ENCODE results near the gene PHF20.
"Not testable (repeated sequence)": the region's sequence is repeated elsewhere in the genome, so short reads cannot be mapped to it uniquely, and the experiment has no call there.

The PHF20 gene

GRCh38 chr20:35783811-35784210 lies 12.0 kb downstream of the PHF20 start:
- DNase-seq = not testable (repeated sequence)

- not testable (repeated sequence) for DNase-seq
Observed at GRCh38 chr20:35785541-35785940, 13.7 kb downstream of the PHF20 start.

GRCh38 chr20:35788796-35789195 lies 17.0 kb downstream of the PHF20 start:
- no peak for DNase-seq

- DNase-seq = no peak
Observed at GRCh38 chr20:35791097-35791496, 19.3 kb downstream of the PHF20 start.

- no peak for DNase-seq
Observed at GRCh38 chr20:35791821-35792220, 20.0 kb downstream of the PHF20 start.

GRCh38 chr20:35792740-35793139 lies 20.9 kb downstream of the PHF20 start:
- DNase-seq = no peak

GRCh38 chr20:35796571-35796970 lies 24.8 kb downstream of the PHF20 start:
- no peak for DNase-seq

GRCh38 chr20:35801865-35802264 lies 30.1 kb downstream of the PHF20 start:
- no peak for DNase-seq

GRCh38 chr20:35806075-35806474 lies 34.3 kb downstream of the PHF20 start:
- no peak for DNase-seq

GRCh38 chr20:35807877-35808276 lies 36.1 kb downstream of the PHF20 start:
- DNase-seq = no peak

- DNase-seq = no peak
Observed at GRCh38 chr20:35820715-35821114, 48.9 kb downstream of the PHF20 start.

GRCh38 chr20:35821807-35822242 lies 50.0 kb downstream of the PHF20 start:
- DNase-seq = no peak

- DNase-seq = no peak
Observed at GRCh38 chr20:35823147-35823546, 51.3 kb downstream of the PHF20 start.

- DNase-seq = no peak
Observed at GRCh38 chr20:35823937-35824336, 52.1 kb downstream of the PHF20 start.

- no peak for DNase-seq
Observed at GRCh38 chr20:35826397-35826998, 54.7 kb downstream of the PHF20 start.

- no peak for DNase-seq
Observed at GRCh38 chr20:35828434-35828833, 56.6 kb downstream of the PHF20 start.

GRCh38 chr20:35828916-35829315 lies 57.1 kb downstream of the PHF20 start:
- no peak for DNase-seq

GRCh38 chr20:35830264-35830663 lies 58.4 kb downstream of the PHF20 start:
- DNase-seq = no peak

- no peak for DNase-seq
Observed at GRCh38 chr20:35831029-35831428, 59.2 kb downstream of the PHF20 start.

- no peak for DNase-seq
Observed at GRCh38 chr20:35831971-35832370, 60.2 kb downstream of the PHF20 start.

GRCh38 chr20:35833241-35833640 lies 61.4 kb downstream of the PHF20 start:
- no peak for DNase-seq

- DNase-seq = no peak
Observed at GRCh38 chr20:35837577-35838195, 65.9 kb downstream of the PHF20 start.

GRCh38 chr20:35838205-35838604 lies 66.4 kb downstream of the PHF20 start:
- DNase-seq = no peak

GRCh38 chr20:35839904-35840303 lies 68.1 kb downstream of the PHF20 start:
- no peak for DNase-seq

GRCh38 chr20:35840421-35840820 lies 68.6 kb downstream of the PHF20 start:
- DNase-seq = peak; percentile 9
